Amniotic epithelial cell (primary cell): ENCODE data around the gene MGST2.

ENCODE experiments used
- DNase-seq: peaks from one replicate; pipeline ENCODE4 v3.0.0-alpha.2; 2010; ENCODE audit warnings: low read depth

Gene MGST2

DNA sequence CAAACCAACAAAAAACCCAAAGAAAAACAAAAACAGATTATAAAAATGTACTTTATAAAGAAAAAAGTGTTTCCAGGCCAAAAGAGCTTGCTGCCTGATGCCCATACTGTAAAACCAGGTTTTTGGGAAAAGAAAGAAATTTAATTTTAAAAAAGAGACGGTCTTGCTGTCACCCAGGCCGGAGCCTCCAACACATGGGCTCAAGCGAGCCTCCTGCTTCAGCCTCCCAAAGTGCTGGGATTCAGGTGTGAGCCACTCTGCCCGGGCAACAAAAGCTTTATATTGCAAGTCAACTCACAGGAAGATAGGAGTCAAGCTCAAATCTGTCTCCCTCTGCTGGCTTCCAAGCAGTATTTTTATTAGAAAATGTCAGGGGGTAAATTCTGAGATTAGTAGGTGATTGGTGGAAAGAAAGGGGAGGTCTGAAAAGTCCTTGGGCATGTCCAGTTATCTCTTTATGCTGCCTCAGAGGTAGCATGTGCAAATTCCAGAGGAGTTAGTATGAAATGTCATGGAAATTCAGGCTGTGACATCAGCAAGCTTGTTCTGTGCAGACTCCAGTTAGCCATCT, 39.4 kb downstream of the MGST2 start:
- peak; percentile 72 for DNase-seq

DNA sequence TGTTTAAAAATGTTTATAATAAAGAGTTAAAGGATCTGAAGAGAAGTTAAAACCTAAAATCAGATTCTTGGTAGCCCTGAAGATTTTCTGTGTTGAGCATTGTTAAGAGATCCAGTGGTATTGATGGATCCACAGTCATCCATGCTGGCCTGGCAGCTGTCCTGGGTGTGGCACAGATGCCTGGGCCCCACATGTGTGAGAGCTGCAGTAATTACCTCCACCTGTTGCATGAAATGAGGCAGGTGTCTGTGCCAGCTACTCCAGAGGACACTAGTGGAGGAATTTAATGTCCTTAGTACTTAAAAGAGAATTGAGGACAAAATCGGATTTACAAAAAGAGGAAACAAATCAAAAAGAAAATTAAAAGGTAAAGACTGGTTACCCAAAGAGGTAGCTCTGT, 44.0 kb downstream of the MGST2 start:
- no peak for DNase-seq

- peak; percentile 58 for DNase-seq
These were observed 44.5 kb downstream of the MGST2 start for GRCh38 chr4:139710073-139710472.

- peak; percentile 79 for DNase-seq
These were observed 45.8 kb downstream of the MGST2 start for GRCh38 chr4:139711461-139711860.

DNA sequence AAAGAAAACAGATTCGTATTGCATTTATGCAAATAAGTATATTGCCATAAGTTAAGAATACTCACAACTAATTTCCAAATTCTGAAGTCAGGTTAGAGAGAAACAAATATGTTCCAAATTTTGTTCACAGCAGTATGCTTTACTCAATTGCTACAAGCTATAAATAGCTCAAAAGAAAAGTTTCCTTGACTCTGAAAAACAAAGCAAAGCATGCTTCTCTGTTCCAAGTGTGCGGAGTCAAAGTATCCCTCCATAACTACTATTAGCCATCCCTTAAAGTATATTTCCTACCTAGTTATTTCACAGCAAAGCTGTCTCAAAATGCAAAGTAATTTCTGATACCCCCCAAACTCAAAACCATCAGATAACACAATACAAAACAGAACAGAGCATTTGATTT, 47.3 kb downstream of the MGST2 start:
- no peak for DNase-seq

DNA sequence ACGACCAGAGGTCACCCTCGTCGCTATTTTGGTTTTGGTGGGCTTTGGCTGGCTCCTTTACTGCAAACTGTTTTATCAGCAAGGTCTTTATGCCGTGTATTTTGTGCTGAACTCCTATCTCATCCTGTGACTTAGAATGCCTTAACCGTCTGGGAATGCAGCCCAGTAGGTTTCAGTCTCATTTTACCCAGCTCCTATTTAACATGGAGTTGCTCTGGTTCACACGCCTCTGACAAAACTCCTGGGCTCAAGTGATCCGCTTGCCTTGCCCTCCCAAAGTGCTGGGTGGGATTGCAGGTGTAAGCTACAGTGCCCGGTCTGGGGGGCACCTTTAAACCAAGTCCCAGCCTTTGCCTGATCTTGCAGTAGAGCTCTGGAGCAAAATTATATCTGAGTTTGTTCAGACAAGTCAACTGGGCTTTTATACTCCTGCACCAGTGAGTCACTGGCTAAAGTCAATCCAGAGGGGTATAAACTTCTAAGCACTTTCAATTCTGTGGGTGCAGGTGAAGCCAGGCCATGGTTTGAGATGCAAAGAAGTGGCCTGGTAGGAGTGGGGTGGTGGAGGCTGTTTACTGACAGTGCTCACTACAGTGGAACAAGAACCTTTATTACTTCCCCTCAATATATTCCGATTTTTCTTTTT, 50.2 kb downstream of the MGST2 start:
- peak; percentile 35 for DNase-seq

GRCh38 chr4:139718358-139718757, 52.7 kb downstream of the MGST2 start:
- no peak for DNase-seq

DNA sequence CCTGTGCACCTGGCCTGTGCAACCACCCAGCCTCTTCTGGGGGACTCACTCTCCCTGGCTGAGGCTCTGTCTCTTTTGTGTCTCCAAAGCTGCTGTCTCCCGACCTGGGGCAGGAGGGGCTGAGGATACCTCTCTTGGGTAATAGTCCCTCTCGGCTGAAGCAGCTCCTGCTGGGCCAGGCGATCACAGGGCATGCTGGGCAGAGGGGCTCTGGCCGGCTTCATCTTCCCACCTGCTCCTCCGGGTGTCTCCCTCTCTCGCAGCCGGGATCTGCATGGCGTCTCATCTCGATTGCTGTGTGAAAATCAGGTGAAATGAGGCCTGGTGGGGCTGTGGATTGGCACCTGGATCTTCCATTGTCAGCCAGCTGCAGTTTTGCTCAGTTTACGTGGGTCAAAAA, 53.2 kb downstream of the MGST2 start:
- DNase-seq, result no peak

GRCh38 chr4:139719381-139720101, 53.9 kb downstream of the MGST2 start:
- no peak for DNase-seq

DNA sequence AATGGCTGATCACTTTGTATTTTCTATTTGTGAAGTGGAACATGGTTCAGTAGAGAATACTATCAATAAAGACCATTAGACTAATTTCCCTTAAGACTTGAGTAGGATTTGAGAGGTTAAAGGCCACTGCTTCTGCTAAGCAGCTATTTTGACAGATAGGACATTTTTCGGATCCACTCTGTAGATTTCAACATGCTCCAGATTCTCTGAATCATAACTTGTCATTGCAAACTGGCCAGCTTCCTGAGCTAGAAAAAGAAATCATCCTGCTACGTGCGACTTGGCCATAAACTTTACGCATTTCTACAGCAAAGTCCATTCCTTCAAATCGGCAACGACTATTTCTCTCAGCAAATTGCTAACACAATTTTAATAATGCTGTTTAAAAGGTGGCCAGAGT, 55.2 kb downstream of the MGST2 start:
- peak; percentile 69 for DNase-seq

GRCh38 chr4:139721789-139722188, 56.2 kb downstream of the MGST2 start:
- DNase-seq, result no peak

GRCh38 chr4:139725236-139725635, 59.6 kb downstream of the MGST2 start:
- no peak for DNase-seq

DNA sequence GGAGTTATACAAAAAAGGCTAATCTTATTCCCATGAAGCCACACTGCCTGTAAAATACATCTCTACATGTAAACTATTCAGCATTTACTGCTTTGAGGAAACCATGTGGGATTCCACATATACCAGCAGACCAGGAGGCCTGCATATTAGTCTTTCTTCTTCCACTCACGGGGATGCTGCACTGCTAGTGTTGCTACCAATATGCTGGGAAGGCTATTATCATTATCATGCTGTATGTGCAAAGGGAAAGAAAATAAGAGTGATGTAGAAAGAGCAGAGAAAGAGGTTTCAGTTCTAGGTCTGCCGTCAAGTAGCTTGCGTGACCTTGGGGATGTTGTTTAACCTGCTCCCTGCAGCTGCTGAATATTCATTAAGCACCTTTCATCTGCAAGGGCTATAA, 61.0 kb downstream of the MGST2 start:
- DNase-seq, result no peak

DNA sequence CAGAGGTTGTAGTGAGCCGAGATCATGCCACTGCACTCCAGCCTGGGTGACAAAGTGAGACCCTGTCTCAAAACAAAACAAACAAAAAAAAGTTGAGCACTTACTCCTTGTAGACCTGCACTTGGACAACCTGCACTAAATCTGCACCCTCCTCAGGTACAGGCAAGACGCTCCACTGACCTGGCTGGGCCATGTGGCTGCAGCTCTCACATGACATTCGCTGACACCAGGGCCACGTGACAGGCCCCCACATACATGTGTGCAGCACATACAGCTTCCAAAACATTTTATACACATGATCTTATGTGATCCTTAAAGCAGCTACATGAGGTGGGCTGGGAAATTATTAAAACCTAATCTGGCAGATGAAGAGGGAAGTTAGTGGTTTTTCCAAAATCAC, 62.5 kb downstream of the MGST2 start:
- DNase-seq, result no peak

GRCh38 chr4:139728840-139729239, 63.2 kb downstream of the MGST2 start:
- no peak for DNase-seq

- no peak for DNase-seq
These were observed 67.5 kb downstream of the MGST2 start for GRCh38 chr4:139732991-139733570.

GRCh38 chr4:139734201-139734874, 68.7 kb downstream of the MGST2 start:
- peak; percentile 96 for DNase-seq

DNA sequence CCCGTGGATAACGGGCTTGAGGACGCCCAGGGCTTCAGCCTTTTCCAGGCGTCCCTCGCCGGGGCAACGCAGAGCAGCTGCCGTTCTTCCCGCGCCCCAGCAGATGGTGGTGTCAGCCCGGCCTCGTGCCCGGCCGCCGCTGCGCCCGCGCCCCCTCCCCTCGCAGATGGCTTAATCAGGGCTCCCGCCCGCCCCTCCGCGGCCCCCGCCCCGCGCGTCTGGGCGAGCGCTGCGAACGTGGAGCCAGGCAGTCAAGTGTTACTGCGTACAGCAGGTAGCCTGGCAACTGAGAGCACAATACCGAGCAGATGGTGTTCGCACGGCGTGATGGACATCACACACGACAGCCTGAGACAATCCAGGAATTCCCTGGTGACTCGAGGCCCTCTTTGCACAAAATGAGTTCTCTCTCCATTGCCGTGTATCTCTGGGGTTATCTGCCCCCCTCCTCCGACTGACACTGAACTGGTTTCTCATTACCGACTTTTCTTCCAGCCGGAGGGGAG, 69.3 kb downstream of the MGST2 start:
- peak; percentile 83 for DNase-seq

DNA sequence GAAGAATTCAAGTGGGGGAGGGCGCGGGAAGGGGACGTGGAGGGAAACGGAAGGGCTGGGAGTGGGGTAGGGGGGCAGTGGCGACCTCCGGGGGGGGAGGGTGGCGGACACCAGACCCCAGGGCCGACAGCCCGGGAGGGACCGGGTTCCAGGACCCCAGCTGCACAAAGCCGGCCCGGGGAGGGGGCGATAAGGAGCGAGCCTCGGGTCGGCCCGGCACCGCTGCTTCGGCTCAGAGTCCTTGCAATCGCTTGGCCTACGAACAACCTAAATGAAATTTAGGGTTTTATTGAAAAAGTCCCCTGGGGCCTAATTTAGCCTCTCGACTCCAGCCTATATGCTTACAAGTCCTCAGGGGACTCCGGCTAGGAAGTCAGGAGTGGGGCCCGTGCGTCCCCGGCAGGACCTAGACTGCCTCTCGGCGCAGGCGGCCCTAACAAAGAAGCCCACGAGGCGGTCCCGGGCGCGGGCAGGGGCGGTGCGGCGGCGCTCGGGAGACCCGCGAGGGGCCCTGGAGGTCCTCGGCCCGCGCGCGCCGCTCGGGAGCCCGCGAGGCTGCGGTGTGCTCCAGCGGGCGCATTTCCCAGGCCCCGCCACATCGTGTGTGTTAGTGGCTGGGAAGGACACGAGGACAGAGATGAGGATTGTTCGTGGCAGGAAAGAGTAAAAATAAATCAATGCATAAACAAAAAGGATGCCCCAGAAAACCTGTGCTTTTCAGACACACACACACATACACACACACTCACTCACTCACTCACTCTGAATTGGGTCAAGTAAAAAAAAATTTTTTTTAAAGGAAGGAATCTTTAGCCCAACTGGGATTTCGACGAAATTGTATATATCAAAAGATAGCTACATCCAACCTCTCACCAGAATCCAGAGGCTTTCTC, 70.0 kb downstream of the MGST2 start:
- peak; percentile 21 for DNase-seq

GRCh38 chr4:139736274-139736660, 70.6 kb downstream of the MGST2 start:
- DNase-seq, result no peak

DNA sequence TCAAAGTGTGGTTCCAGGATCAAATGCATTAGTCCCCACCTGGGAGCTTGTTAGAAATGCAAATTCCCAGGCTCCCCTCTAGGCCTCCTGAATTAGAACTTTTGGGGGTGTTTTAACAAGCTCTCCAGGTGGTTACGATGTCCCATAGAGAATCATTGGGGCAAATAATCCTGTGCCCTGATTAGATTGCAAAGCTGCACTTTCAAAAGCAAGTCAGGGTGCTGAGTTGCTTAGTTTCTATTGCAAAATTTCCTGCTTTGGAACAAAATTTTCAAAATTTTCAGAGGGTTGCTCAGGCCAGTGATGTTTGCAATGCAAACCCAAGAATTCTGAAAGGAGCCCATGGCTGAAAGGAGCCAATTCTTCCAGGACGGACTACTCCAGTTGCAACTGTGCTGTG, 71.0 kb downstream of the MGST2 start:
- DNase-seq, result no peak
